WTC11 (cell line): ENCODE results near the gene CELA2A. TPM values are rescaled to one million over a fixed set of nuclear protein-coding genes. Genes with fewer than 3 reads are reported as not detected.
"Not testable (repeated sequence)": the region's sequence is repeated elsewhere in the genome, so short reads cannot be mapped to it uniquely, and the experiment has no call there.

ENCODE experiments used
- ATAC-seq: fragments of 200-7000 bp; cut with Tn5 transposase; 2 replicates; pipeline ENCODE4 v1.10.0; 2021; ENCODE audit warnings: mild to moderate bottlenecking, moderate library complexity
- CTCF ChIA-PET: fragments of 300-600 bp; sonication (Branson Sonifier 250); formaldehyde crosslinking; loops from one replicate; lab custom pipeline; 2021; ENCODE audit warnings: antibody characterized with exemption; lab: Charles Lee
- POLR2A ChIA-PET: fragments of 350-600 bp; sonication (Branson Sonifier 250); formaldehyde crosslinking; loops from one replicate; lab custom pipeline; 2021; ENCODE audit warnings: antibody characterized with exemption; lab: Charles Lee
- DNase-seq: peaks from one replicate; pipeline ENCODE4 v3.0.0; 2021; ENCODE audit warnings: low spot score
- H3K27ac Mint-ChIP-seq: 2 replicates; pipeline ENCODE4 v1.8.0; 2021; ENCODE audit warnings: mixed read lengths
- H3K27me3 Mint-ChIP-seq: 2 replicates; pipeline ENCODE4 v1.8.0; 2021; ENCODE audit warnings: low read depth, mild to moderate bottlenecking, moderate library complexity, mixed read lengths
- H3K36me3 Mint-ChIP-seq: 2 replicates; pipeline ENCODE4 v1.8.0; 2021; ENCODE audit warnings: mixed read lengths
- H3K4me1 Mint-ChIP-seq: 2 replicates; pipeline ENCODE4 v1.8.0; 2022; ENCODE audit warnings: mixed read lengths
- H3K4me3 Mint-ChIP-seq: 2 replicates; pipeline ENCODE4 v1.8.0; 2021; ENCODE audit warnings: mild to moderate bottlenecking, moderate library complexity, mixed read lengths
- H3K9me3 Mint-ChIP-seq: 2 replicates; pipeline ENCODE4 v1.8.0; 2021; ENCODE audit warnings: mixed read lengths
- AR ChIP-seq: fragments of 250-450 bp; sonication (Bioruptor Pico); IDR thresholded peaks from 2 replicates; pipeline ENCODE4 v1.9.0; 2021; ENCODE audit warnings: mild to moderate bottlenecking
- ARID4B ChIP-seq: sonication (generic); formaldehyde crosslinking; IDR thresholded peaks from 2 replicates; pipeline ENCODE4 v1.8.0; 2023; ENCODE audit warnings: missing genetic modification reagents, mild to moderate bottlenecking, borderline replicate concordance
- ATF1 ChIP-seq: sonication (generic); formaldehyde crosslinking; IDR thresholded peaks from 2 replicates; pipeline ENCODE4 v1.8.1; 2023; ENCODE audit warnings: mild to moderate bottlenecking, moderate library complexity, missing genetic modification reagents
- E2F5 ChIP-seq: sonication (generic); formaldehyde crosslinking; IDR thresholded peaks from 2 replicates; pipeline ENCODE4 v1.8.1; 2022; ENCODE audit warnings: mild to moderate bottlenecking, moderate library complexity, missing genetic modification reagents
- JUN ChIP-seq: sonication (generic); formaldehyde crosslinking; IDR thresholded peaks from 2 replicates; pipeline ENCODE4 v1.8.0; 2023; ENCODE audit warnings: mild to moderate bottlenecking, missing genetic modification reagents
- MAX ChIP-seq: sonication (generic); formaldehyde crosslinking; IDR thresholded peaks from 2 replicates; pipeline ENCODE4 v1.8.0; 2022; ENCODE audit warnings: mild to moderate bottlenecking, missing genetic modification reagents
- MYBL2 ChIP-seq: sonication (generic); formaldehyde crosslinking; IDR thresholded peaks from 2 replicates; pipeline ENCODE4 v1.8.1; 2023; ENCODE audit warnings: mild to moderate bottlenecking, moderate library complexity, missing genetic modification reagents
- NR2C2 ChIP-seq: sonication (generic); formaldehyde crosslinking; IDR thresholded peaks from 2 replicates; pipeline ENCODE4 v1.8.0; 2022; ENCODE audit warnings: mild to moderate bottlenecking, missing genetic modification reagents
- ZNF121 ChIP-seq: sonication (generic); formaldehyde crosslinking; IDR thresholded peaks from 2 replicates; pipeline ENCODE4 v1.8.0; 2023; ENCODE audit warnings: missing genetic modification reagents
- total RNA-seq: library from RNA; stranded (reverse); gene quantifications from 3 replicates; pipeline ENCODE4 v1.2.3, GENCODE V29; 2021
- TF ChIP-seq, protein P1 (sequence below): fragments of 250-450 bp; sonication (Bioruptor Pico); IDR thresholded peaks from 2 replicates; pipeline ENCODE4 v1.8.0; 2021; ENCODE audit warnings: mild to moderate bottlenecking
- TF ChIP-seq, protein P2 (sequence below): sonication (generic); formaldehyde crosslinking; IDR thresholded peaks from 2 replicates; pipeline ENCODE4 v1.8.1; 2023; ENCODE audit warnings: mild to moderate bottlenecking, missing genetic modification reagents

The CELA2A gene
- total RNA-seq, 1 experiment from 2014 or later = 0.83 TPM

- TF ChIP-seq ATF1 (CRISPR knock-in tag) (no peak), ZNF121 (CRISPR knock-in tag) (no peak), AR (no peak), NR2C2 (CRISPR knock-in tag) (no peak), MAX (CRISPR knock-in tag) (no peak), ARID4B (CRISPR knock-in tag) (no peak), E2F5 (CRISPR knock-in tag) (no peak), JUN (CRISPR knock-in tag) (no peak), MYBL2 (CRISPR knock-in tag) (no peak)
- TF ChIP-seq, protein P1, sequence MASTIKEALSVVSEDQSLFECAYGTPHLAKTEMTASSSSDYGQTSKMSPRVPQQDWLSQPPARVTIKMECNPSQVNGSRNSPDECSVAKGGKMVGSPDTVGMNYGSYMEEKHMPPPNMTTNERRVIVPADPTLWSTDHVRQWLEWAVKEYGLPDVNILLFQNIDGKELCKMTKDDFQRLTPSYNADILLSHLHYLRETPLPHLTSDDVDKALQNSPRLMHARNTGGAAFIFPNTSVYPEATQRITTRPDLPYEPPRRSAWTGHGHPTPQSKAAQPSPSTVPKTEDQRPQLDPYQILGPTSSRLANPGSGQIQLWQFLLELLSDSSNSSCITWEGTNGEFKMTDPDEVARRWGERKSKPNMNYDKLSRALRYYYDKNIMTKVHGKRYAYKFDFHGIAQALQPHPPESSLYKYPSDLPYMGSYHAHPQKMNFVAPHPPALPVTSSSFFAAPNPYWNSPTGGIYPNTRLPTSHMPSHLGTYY (CRISPR knock-in tag) = no peak
- TF ChIP-seq, protein P2, sequence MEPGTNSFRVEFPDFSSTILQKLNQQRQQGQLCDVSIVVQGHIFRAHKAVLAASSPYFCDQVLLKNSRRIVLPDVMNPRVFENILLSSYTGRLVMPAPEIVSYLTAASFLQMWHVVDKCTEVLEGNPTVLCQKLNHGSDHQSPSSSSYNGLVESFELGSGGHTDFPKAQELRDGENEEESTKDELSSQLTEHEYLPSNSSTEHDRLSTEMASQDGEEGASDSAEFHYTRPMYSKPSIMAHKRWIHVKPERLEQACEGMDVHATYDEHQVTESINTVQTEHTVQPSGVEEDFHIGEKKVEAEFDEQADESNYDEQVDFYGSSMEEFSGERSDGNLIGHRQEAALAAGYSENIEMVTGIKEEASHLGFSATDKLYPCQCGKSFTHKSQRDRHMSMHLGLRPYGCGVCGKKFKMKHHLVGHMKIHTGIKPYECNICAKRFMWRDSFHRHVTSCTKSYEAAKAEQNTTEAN (CRISPR knock-in tag) = no peak
- Mint-ChIP-seq H3K4me3 (no peak overlapping the region), H3K4me1 (no peaks in the 10 kb centered on the region), H3K9me3 (peaks cover 3% of the 10 kb centered on the region; the same call in 1 of the 2 replicates), H3K36me3 (peaks cover 12% of the 10 kb centered on the region), H3K27me3 (no peaks in the 10 kb centered on the region), H3K27ac (peak overlapping the region; percentile 57; the same call in 1 of the 2 replicates)
- DNase-seq (no peak), ATAC-seq (no peak)
- ChIA-PET CTCF (no interaction called here), POLR2A (no interaction called here)
These were observed 32.7 kb downstream of the CELA2A start for GRCh38 chr1:15489052-15489736.

GRCh38 chr1:15491010-15491409, 34.5 kb downstream of the CELA2A start:
- H3K4me3 Mint-ChIP-seq, DNase-seq, CTCF ChIA-PET, H3K9me3 Mint-ChIP-seq, H3K27ac Mint-ChIP-seq, ATAC-seq, POLR2A ChIA-PET, H3K27me3 Mint-ChIP-seq: not testable (repeated sequence)
- Mint-ChIP-seq H3K4me1 (peaks cover 13% of the 10 kb centered on the region), H3K36me3 (peaks cover 19% of the 10 kb centered on the region)
